Measurements from ENCODE around the gene NECTIN3.

GRCh38 chr3:111087924-111088469 lies 16.4 kb downstream of the NECTIN3 start:
- TF ChIP-seq POLR2A (IDR thresholded peaks at IDR 0.05; ENCODE audit: low read length) (no peak), GATA1 (IDR thresholded peaks at IDR 0.05; ENCODE audit: low read depth, low read length) (no peak)
